Measurements from ENCODE around the gene FGF18. TPM values are rescaled to one million over a fixed set of nuclear protein-coding genes. Genes with fewer than 3 reads are reported as not detected.

FGF18 gene
- total RNA-seq, 4 donors from 2014 or later, result 0.20 TPM; not detected in 3

DNA sequence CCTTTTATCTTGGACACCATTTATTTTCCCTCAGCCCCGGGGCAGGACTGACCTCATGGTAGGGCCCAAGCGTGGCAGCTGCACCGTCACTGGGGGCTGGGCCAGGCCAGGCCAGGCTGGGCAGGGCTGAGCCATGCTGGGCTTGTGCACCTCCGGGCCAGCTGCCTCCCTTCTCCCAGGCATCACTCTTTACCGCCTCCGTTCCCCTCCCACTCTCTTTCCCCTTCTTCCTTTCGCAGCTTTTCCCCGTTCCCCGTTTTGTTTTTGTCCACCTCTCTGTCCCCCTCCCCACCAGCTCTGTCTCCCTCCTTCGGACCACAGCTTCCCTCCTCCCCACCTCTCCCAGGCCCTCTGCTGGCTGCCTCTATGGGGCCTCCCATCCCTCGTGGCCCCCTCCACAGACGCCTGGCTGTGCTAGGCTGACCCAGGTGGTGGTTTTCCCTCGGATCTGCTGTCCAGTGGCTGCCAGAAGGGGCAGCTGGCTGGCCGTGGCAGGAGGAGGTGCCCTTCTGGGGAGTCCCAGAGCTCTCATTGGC, 17.9 kb downstream of the FGF18 start:
- no peaks in the 10 kb centered on the region for H3K9me3 ChIP-seq
- TF ChIP-seq POLR2A (IDR thresholded peaks at IDR 0.05), result no peak
- TF ChIP-seq, protein P1, sequence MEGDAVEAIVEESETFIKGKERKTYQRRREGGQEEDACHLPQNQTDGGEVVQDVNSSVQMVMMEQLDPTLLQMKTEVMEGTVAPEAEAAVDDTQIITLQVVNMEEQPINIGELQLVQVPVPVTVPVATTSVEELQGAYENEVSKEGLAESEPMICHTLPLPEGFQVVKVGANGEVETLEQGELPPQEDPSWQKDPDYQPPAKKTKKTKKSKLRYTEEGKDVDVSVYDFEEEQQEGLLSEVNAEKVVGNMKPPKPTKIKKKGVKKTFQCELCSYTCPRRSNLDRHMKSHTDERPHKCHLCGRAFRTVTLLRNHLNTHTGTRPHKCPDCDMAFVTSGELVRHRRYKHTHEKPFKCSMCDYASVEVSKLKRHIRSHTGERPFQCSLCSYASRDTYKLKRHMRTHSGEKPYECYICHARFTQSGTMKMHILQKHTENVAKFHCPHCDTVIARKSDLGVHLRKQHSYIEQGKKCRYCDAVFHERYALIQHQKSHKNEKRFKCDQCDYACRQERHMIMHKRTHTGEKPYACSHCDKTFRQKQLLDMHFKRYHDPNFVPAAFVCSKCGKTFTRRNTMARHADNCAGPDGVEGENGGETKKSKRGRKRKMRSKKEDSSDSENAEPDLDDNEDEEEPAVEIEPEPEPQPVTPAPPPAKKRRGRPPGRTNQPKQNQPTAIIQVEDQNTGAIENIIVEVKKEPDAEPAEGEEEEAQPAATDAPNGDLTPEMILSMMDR (IDR thresholded peaks at IDR 0.05 in 4 of 5, conservative IDR thresholded peaks at IDR 0.05 in 1 of 5), result no peak
- no peak for DNase-seq
- no peak for ATAC-seq
- intact Hi-C loops (cut with DNase I; ENCODE audit: low total_unique reads) (no loop called here), in situ Hi-C loops (cut with MboI; ENCODE audit: low sequenced_read_pairs in 4 of 4) (no loop called here)
- no peaks in the 10 kb centered on the region for H3K36me3 ChIP-seq
- no peaks in the 10 kb centered on the region for H3K4me1 ChIP-seq
- no peak overlapping the region for H3K27ac ChIP-seq
- H3K27me3 ChIP-seq, result no peaks in the 10 kb centered on the region
- no peak overlapping the region for H3K4me3 ChIP-seq

DNA sequence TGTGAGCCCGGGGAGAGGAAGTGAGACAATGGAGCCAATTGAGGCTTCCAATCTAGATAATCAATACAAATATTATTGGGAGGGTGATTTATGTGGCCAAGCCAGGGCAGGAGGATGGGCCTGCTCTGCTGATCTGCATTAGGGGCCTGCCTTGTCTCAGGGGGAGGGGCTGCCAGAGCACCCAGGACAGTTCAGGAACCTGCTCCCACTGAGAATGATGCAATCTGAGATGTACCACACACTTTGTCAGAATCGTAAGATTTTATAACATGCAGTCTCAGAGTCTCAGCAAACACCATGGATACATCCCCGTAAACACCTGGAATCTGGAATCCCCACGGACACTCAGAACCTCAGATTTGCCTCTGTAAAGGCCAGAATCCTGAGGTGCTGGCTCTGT, 19.3 kb downstream of the FGF18 start:
- no peaks in the 10 kb centered on the region for H3K4me1 ChIP-seq
- intact Hi-C loops (cut with DNase I; ENCODE audit: low total_unique reads), result no loop called here
- no peak for ATAC-seq
- no peak for DNase-seq
- in situ Hi-C loops (cut with MboI; ENCODE audit: low sequenced_read_pairs in 4 of 4), result no loop called here
- no peaks in the 10 kb centered on the region for H3K36me3 ChIP-seq
- no peak overlapping the region for H3K4me3 ChIP-seq
- H3K9me3 ChIP-seq, result no peaks in the 10 kb centered on the region
- TF ChIP-seq, protein P1 (IDR thresholded peaks at IDR 0.05 in 4 of 5, conservative IDR thresholded peaks at IDR 0.05 in 1 of 5), result no peak
- no peak for TF ChIP-seq POLR2A (IDR thresholded peaks at IDR 0.05)
- H3K27ac ChIP-seq, result no peak overlapping the region
- H3K27me3 ChIP-seq, result no peaks in the 10 kb centered on the region

DNA sequence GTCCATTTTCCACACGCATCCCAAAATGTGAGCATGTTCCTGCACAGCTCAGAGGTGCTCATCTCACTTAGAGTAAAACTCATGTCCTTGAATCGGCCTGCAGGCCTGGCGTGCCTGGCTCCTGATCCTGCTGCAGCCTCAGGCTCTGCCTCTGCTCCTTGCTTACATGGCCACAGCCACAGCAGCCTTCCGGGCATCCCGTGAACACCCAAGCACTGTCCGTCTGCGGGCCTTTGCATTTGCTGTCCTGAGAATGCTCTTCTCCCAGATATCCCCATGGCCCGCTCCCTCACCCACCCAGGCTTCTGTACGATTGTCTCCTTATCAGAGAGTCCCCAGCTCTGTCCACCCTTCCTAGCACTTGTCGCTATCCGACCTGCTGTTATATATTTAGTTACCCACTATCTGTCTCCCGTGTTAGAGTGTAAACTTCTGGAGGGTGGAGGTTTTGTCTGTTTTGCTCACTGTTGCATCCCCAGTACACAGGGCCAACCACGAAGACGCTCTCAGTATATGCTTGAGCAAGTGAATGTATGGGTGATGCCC, 21.9 kb downstream of the FGF18 start:
- Histone ChIP-seq H3K36me3 (no peaks in the 10 kb centered on the region), H3K4me3 (no peak overlapping the region), H3K27me3 (no peaks in the 10 kb centered on the region), H3K9me3 (no peaks in the 10 kb centered on the region), H3K4me1 (no peaks in the 10 kb centered on the region), H3K27ac (no peak overlapping the region)
- ATAC-seq, result no peak
- in situ Hi-C loops (cut with MboI; ENCODE audit: low sequenced_read_pairs in 4 of 4) (no loop called here), intact Hi-C loops (cut with DNase I; ENCODE audit: low total_unique reads) (no loop called here)
- TF ChIP-seq POLR2A (IDR thresholded peaks at IDR 0.05), result no peak
- TF ChIP-seq, protein P1 (IDR thresholded peaks at IDR 0.05 in 4 of 5, conservative IDR thresholded peaks at IDR 0.05 in 1 of 5), result no peak
- DNase-seq, result no peak

DNA sequence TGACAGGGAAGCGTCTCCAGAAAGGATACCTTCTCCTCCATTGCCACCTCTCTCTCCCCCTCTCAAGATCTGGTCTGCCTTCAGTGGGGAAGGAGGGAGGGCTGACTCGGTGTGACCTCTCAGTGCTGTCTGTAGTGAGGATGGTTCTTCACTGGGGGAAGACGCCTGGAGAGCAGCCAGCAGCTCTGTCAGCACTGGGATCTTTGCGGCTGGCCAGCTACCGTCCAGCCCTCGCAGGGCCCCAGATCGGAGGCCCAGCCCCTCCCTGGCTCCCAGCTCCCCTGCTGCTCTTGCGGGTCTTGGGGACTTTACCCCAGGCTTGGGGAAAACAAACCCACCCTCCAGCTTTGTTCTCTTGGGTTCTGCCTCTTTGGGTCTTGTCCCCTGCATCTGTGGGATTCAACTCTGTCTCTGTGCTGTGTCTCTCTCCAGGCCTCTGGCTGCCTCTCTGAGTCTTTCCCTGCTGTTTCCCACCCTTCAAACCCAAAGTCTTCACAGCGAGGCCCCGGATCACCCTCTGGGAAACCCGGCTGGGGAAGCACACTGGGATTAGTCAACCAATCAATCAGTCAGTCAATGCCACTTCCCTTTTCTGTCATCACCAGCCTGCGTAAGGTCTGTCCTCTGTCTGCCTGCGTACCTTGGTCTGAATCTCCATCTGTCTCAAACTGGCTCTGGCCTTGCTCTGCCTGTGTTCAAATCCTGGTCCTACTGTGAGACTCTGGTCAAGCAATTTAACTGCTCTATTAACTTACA, 23.0 kb downstream of the FGF18 start:
- no peaks in the 10 kb centered on the region for H3K36me3 ChIP-seq
- H3K27ac ChIP-seq, result no peak overlapping the region
- ATAC-seq, result no peak
- no peaks in the 10 kb centered on the region for H3K4me1 ChIP-seq
- no peaks in the 10 kb centered on the region for H3K27me3 ChIP-seq
- TF ChIP-seq, protein P1 (IDR thresholded peaks at IDR 0.05 in 4 of 5, conservative IDR thresholded peaks at IDR 0.05 in 1 of 5), result no peak
- no peak for TF ChIP-seq POLR2A (IDR thresholded peaks at IDR 0.05)
- H3K9me3 ChIP-seq, result no peaks in the 10 kb centered on the region
- DNase-seq, result no peak
- H3K4me3 ChIP-seq, result no peak overlapping the region
- in situ Hi-C loops (cut with MboI; ENCODE audit: low sequenced_read_pairs in 4 of 4) (no loop called here), intact Hi-C loops (cut with DNase I; ENCODE audit: low total_unique reads) (no loop called here)

Measured in gastrocnemius medialis (tissue), 4 donors.